GM18517 (cell line): ENCODE data around the gene NAPA.
A peak's percentile ranks its signal among the peaks of the same experiment; 100 is the strongest.

Experiments
- ATAC-seq: cut with Tn5 transposase; IDR thresholded peaks from one replicate; pipeline ENCODE4 v1.9.1; 2021; ENCODE audit warnings: mild to moderate bottlenecking, moderate library complexity; ENCODE audit not compliant: unreplicated experiment

The NAPA gene

GRCh38 chr19:47514869-47515588 is at the start of gene NAPA:
NAPA (minus strand) TSS chr19:47515063; CDS start chr19:47514940, 123 bp downstream.
- peak; percentile 82 for ATAC-seq

GRCh38 chr19:47564081-47564480 is 49.2 kb upstream of the NAPA start:
- ATAC-seq, result no peak

GRCh38 chr19:47561440-47562057 is 46.7 kb upstream of the NAPA start:
- ATAC-seq, result no peak

GRCh38 chr19:47560999-47561398 is 46.1 kb upstream of the NAPA start:
- ATAC-seq, result no peak

- ATAC-seq, result no peak
These were observed 35.3 kb upstream of the NAPA start for GRCh38 chr19:47550129-47550528.

- ATAC-seq, result no peak
These were observed 34.5 kb upstream of the NAPA start for GRCh38 chr19:47549261-47549862.

GRCh38 chr19:47547199-47547598 is 32.3 kb upstream of the NAPA start:
- no peak for ATAC-seq

- ATAC-seq, result no peak
These were observed 30.4 kb upstream of the NAPA start for GRCh38 chr19:47545061-47545948.

- no peak for ATAC-seq
These were observed 29.6 kb upstream of the NAPA start for GRCh38 chr19:47544476-47544875.

- no peak for ATAC-seq
These were observed 29.2 kb upstream of the NAPA start for GRCh38 chr19:47544075-47544474.

GRCh38 chr19:47542030-47542475 is 27.2 kb upstream of the NAPA start:
- no peak for ATAC-seq

GRCh38 chr19:47541518-47541917 is 26.7 kb upstream of the NAPA start:
- ATAC-seq, result no peak

- no peak for ATAC-seq
These were observed 25.9 kb upstream of the NAPA start for GRCh38 chr19:47540748-47541147.

GRCh38 chr19:47539747-47540311 is 25.0 kb upstream of the NAPA start:
- ATAC-seq, result no peak

GRCh38 chr19:47538812-47539211 is 23.9 kb upstream of the NAPA start:
- ATAC-seq, result no peak

GRCh38 chr19:47537493-47537892 is 22.6 kb upstream of the NAPA start:
- no peak for ATAC-seq

- no peak for ATAC-seq
These were observed 19.8 kb upstream of the NAPA start for GRCh38 chr19:47534628-47535027.

- ATAC-seq, result no peak
These were observed 17.0 kb upstream of the NAPA start for GRCh38 chr19:47531640-47532387.

- ATAC-seq, result no peak
These were observed 14.3 kb upstream of the NAPA start for GRCh38 chr19:47529018-47529742.
